ENCODE measurements around the gene PSMD11.

DNA sequence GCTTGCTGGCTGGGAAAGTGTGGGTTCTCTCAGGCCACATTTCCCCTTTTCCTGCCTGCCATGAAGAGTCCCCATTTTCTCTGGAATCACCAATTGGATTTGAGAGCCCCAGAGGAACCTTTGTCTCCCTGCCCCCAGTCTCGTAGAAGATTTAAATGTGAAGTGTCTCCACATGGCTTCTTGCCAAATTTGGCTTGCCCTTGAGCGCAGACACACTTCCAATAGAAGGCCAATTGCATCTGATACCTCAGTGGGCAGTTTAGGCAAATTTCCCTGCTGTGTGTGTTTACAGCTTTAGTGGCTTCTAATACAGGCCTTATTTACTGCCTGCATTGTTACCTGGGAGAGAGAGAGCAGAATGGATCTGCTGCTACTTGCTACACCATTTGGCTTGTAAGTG, 72.1 kb downstream of the PSMD11 start:
- TF ChIP-seq SUZ12 (IDR thresholded peaks at IDR 0.05; ENCODE audit: low read length), result no peak
- TF ChIP-seq POLR2A (IDR thresholded peaks at IDR 0.05; ENCODE audit: control extremely low read depth in 1 of 2, low read depth in 2 of 2, low read length in 2 of 2), result no peak
- no peak for TF ChIP-seq SP1 (IDR thresholded peaks at IDR 0.05; ENCODE audit: low read depth, low read length)
- TF ChIP-seq, protein P1, sequence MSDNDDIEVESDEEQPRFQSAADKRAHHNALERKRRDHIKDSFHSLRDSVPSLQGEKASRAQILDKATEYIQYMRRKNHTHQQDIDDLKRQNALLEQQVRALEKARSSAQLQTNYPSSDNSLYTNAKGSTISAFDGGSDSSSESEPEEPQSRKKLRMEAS (IDR thresholded peaks at IDR 0.05), result no peak
- TF ChIP-seq, protein P2, sequence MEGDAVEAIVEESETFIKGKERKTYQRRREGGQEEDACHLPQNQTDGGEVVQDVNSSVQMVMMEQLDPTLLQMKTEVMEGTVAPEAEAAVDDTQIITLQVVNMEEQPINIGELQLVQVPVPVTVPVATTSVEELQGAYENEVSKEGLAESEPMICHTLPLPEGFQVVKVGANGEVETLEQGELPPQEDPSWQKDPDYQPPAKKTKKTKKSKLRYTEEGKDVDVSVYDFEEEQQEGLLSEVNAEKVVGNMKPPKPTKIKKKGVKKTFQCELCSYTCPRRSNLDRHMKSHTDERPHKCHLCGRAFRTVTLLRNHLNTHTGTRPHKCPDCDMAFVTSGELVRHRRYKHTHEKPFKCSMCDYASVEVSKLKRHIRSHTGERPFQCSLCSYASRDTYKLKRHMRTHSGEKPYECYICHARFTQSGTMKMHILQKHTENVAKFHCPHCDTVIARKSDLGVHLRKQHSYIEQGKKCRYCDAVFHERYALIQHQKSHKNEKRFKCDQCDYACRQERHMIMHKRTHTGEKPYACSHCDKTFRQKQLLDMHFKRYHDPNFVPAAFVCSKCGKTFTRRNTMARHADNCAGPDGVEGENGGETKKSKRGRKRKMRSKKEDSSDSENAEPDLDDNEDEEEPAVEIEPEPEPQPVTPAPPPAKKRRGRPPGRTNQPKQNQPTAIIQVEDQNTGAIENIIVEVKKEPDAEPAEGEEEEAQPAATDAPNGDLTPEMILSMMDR (IDR thresholded peaks at IDR 0.05; ENCODE audit: control extremely low read depth in 1 of 3, insufficient read depth in 1 of 3, low read depth in 1 of 3, low read length in 3 of 3), result no peak
- TF ChIP-seq POLR2AphosphoS5 (IDR thresholded peaks at IDR 0.05; ENCODE audit: low read depth, low read length), result no peak
- no peak for TF ChIP-seq TAF7 (optimal IDR thresholded peaks at IDR 0.05; ENCODE audit: borderline replicate concordance, low read depth, low read length)
